HK-2 (cell line): ENCODE measurements around the gene CEBPG.

Source experiments
- DNase-seq: peaks from one replicate; pipeline ENCODE4 v3.0.0-alpha.2; 2018; ENCODE audit not compliant: unreplicated experiment

CEBPG gene

DNA sequence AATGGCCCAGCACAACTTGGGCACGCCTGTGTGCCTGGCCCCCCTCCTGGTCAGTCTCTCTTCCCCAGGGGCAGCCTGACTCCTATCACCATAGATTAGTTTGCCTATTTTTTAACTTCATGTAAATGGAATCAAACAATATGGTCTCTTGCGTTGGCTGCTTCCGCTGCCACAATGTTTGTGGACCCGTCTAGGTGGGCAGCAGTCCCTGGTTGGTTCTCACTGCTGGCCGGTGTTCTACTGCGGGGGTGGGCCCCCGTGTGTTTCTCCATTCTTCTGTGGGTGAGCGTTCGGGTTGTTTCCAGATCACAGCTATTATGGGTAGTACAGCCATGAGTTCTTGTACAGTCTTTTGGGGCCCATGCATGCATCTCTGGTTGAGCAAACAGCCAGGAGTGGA lies 47.3 kb downstream of the CEBPG start:
- no peak for DNase-seq

DNA sequence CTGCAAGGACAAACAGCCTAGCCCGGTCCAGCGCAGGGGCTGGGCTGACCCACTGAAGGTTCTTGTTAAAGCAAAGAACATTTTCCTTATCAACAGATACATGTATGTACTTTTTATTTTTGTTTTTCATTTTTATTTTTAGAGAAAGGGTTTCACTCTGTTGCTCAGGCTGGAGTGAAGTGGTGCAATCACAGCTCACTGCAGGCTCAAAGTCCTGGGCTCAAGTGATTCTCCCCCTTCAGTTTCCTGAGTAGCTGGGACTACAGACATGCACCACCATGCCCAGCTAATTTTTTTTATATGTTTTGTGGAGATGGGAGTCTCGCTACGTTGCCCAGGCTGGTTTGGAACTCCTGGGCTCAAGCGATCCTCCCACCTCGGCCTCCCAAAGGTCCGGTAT lies 47.9 kb downstream of the CEBPG start:
- DNase-seq = no peak

DNA sequence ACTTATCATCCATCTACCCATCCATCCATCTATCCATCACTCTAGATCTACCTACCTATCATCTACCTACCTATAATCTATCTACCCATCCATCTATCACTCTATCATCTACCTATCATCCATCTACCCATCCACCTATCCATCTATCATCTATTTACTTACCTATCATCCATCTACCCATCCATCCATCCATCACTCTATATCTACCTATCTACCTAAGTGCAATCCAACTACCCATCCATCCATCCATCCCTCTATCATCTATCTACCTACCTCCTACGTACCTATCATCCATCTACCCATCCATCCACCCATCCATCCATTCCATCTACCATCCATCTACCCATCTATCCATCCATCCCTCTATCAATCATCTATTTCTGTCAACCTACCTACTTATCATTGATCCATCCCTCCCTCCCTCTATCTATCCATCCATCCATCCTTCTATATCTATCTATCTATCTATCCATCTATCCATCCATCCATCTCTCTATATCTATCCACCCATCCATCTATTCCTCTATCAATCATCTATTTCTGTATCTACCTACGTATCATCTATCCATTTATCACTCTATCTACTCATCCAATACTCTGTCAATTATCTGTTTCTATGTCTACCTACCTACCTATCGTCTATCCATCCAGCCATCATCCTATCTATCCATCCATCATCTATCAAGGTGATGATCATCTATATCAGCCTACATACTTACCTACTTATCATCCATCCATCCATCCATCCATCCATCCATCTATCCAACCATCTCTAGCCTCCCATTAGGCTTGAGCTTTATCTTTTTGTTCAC lies 49.1 kb downstream of the CEBPG start:
- no peak for DNase-seq

DNA sequence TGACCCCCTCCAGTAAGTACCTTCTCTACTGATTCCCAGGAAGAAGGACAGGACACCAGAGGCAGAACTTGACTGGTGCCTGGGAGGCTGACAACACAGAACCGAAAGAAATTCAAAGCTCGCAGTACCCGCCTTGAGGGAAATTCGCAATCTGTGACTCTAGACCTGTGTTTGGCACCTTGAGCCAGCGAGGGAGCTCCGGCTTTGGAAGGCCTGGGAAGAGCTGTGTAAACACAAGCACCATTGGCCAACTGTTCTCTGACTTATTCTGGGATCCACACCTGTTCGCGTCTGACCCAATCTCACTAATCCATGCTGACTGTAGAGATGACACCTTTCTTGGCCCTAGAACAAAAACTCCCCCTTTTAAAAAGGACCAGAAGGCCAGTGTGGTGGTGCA lies 50.7 kb downstream of the CEBPG start:
- no peak for DNase-seq

DNA sequence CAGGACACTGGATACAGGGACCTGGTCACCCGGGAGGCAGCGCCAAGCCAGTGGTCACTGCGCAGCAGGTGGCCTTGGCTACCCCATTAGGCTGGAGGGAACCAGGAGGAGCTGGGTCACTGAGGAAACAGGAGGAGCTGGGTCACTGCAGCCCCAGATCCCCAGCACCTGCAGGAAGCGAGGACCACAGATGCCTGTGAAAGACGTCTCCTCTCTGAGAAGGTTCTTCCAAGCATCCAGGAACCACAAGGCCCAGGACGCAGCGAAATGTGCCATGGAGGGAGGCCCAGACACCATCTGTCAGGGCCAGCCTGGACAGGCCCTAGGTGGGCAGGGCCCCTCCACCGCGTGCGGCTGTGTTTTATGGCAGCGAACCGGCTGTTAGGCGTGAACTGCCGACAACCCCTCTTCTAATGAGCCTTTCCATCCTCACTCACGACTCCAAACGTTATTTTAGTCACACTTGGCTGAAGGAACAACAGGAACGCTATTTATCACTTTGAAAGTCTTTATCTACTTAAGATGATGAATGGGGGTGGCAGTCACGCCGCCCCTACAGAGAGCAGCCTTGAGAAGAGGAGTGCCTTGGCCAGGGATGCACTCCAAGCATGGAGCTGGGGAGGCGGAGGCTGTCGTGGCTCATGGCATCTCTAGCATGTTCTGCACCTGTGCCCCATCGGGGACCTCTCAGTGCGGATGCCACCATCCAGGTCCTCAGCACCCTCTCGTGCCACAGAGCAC lies 53.3 kb downstream of the CEBPG start:
- no peak for DNase-seq

DNA sequence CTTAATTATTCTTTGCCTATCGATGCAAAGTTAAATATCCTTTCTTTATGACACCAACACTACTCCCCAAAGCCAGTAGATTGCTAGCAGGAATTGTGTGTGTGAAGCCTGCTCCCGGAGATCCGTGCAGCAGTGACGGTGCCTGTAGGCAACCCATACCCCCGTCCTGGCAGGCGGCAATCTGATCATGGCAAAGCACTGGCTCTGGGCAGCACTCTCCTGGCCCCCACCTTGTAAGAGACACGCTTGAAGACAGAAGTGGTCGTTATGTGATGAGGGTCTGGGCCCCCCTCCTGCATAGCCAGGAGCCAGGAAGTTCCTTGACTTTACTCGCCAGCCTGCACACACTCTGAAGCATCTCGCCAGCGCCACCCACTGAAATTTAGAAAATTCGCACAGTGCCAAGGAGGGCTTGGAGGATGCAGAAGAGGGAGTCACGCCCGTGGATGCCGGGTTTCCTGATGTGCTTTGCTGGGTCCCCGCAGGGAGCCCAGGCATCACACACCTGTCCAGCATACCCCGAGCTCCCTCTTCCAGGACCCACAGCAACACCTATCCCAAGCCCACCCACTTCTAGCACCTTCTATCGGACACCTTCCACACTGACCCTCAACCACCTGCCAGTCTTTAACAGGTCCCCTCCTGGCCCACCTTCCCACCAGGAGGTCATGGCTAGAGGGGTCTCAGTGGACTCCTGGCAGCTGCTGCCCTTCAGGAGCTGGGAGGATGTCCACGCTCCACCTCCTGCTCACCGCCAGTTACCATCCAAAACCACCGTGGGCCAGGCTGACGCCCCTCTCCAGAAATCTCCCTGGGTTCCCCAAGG lies 54.5 kb downstream of the CEBPG start:
- no peak for DNase-seq

DNA sequence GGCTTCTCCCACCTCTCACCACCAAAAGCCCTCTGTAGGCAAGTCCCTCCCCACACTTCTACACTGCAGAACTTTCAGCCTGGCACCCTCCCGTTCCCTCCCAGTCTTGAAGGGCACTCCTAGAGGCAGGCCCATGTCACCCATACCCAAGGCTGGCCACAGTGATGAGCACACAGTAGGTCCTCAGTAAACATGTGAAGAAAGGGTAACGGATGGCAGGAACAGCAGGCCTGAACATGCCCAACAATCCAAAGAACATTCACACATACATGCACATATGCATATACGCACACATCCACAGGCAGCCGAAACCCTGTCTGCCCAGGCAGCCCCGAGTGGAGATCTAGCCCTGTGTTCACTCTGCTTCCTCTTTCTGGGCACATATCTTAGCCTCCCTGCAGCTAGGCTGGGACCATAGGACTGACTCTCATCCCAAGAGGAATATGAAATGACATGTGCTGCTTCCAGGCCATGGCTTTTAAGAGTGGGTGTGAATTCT lies 55.2 kb downstream of the CEBPG start:
- no peak for DNase-seq

DNA sequence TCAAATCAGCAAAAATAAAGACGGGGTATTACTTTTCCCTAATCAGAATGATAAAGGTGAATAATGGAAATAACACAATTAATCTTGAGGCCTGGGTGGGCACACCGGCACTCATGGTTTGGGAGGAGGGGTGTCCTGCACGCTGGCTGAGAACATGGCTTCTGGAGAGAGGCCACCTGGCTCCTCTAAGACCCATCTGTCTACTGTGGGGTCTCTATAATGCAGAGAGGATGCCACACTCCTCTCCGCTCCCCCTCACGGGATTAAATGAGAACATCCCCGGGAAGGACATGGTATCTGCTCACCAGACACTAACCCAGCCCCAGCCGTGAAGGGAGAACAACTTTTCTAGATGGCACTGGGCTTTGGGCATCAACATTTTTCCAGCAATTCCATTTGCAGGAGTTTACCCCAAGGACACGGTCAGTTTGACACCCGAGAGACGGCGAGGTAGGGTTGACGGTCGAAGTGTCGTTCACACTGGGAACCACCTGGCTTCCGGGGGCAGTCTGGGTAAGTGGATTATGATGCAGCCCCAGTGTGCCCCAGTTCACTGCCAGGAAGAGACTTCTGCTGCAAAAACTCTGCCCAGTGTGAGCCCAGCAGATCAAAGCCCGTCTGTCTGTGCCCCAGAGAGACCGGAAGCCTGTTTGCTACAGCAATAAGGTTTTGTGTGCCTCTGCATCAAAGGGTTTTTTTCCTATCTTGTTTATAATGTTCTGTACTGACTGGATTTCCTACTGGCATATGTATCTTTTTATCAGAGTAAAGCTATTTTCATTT lies 56.6 kb downstream of the CEBPG start:
- DNase-seq = no peak

DNA sequence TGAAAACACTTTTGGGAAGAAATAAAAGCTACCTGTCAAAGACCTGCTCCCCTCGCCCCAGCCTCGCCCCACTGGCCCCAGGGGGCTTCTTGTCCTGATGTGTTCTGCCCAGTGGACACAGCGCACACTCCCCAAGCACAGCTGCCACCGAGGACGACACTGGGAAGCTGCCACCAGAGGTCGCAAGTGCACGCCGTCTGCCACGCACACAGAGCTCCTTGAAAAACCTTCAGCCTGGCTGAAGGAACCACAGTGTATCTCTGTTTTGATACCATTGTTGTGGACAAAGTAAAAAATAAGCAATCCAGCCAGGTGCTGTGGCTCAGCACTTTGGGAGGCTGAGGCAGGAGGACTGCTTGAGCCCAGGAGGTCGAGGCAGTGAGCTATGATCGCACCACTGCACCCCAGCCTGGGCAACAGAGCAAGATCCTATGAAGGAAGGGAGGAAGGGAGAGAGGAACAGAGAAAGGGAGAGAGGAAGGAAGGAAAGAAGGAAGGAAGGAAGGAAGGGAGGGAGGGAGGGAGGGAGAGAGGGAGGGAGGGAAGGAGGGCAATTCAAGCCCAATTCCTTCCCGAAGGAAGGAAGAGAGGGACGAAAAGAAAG lies 57.3 kb downstream of the CEBPG start:
- DNase-seq = peak; percentile 60

DNA sequence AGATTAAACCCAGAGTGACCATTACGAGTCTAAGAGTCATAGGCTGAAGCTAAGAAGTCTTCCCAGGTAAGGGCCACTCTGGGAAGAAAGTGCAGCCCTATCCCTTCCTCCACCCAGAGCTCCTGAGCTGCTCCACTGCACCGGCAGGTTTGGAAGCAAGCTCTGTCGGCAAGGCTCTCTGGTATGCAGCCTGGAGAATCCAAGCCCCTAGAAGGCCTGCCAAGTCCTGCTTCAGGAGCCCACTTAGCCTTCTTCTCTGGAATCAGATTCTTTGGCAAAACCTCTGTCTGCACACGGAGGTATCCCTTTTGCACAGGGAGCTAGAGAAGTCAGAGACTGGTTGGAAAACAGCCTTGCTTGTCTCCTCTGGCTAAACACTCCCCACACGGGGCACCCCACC lies 58.5 kb downstream of the CEBPG start:
- no peak for DNase-seq
